ENCODE measurements around the gene SAP25. TPM values are rescaled to one million over a fixed set of nuclear protein-coding genes. Genes with fewer than 3 reads are reported as not detected.

SAP25 gene
- total RNA-seq, 2 donors from 2014 or later = 5.8 to 6.3 TPM

DNA sequence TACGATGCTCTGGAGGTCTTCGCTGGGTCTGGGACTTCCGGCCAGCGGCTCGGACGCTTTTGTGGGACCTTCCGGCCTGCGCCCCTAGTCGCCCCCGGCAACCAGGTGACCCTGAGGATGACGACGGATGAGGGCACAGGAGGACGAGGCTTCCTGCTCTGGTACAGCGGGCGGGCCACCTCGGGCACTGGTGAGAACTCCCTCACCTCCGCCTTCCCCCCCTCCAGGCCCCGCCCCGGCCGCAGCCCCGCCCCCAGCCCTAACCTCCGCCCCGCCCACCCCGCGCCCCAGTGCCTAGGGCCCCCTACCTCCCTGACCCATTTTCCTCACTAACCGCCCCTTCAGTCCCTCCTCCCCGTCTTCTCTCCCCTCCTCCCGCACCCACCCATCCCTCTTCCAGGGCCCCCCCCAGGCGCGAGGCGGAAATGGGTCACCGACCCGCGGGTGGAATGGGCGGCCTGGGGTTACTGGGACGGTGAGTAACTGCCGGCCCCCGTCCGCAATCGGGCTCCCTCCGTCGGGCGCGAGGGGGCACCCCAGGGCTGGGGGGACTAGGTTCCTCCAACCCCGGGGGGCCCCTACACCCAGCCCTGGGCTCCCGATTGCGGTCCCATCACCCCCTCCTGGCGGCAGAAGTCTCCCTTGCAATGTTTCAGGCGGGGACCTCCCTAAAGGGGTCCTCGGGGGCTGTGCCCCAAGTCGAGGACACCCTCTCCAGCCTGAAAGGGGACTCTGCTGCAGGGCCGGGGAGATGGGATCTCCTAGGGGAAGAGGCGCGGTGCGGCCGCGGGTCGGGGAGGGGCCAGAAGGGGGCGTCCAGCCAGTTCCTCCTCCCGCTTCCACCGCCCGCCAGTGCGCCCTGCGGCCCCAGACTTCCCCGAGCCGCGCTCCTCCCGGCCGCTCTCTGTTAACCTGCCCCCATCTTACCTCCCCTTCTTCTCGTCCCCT is 30.6 kb upstream of the SAP25 start:
- peak overlapping the region; percentile 78 for H3K4me3 ChIP-seq (ENCODE audit: low read length)
- WGBS, 2 experiments (ENCODE audit: insufficient coverage in 1 of 2, insufficient read length in 1 of 2) = 1 to 2% methylated on average over 12 to 61 of the region's 70 CpGs
- Mint-ChIP-seq H3K9me3 (no peaks in the 10 kb centered on the region), H3K27me3 (ENCODE audit: insufficient read depth) (peaks cover 31% of the 10 kb centered on the region), H3K36me3 (ENCODE audit: low read depth) (no peaks in the 10 kb centered on the region), H3K27ac (peak overlapping the region; percentile 84), H3K4me1 (peaks cover 19% of the 10 kb centered on the region), H3K4me3 (peak overlapping the region; percentile 62)
- no peak overlapping the region for H3K9ac ChIP-seq (ENCODE audit: extremely low read depth, low read length, poor library complexity, severe bottlenecking)
- DNase-seq = peak; percentile 93
- H3K4me1 ChIP-seq (ENCODE audit: control insufficient read depth, insufficient read depth, low read length) = peaks cover 5% of the 10 kb centered on the region
- no peaks in the 10 kb centered on the region for H3K36me3 ChIP-seq (ENCODE audit: control insufficient read depth, insufficient read depth, low read length)
- no peaks in the 10 kb centered on the region for H3K9me3 ChIP-seq (ENCODE audit: control insufficient read depth, low read length)
- H3K27me3 ChIP-seq (ENCODE audit: control insufficient read depth, insufficient read depth, low read length, poor library complexity, severe bottlenecking) = peaks cover 18% of the 10 kb centered on the region
- no peak overlapping the region for H3K27ac ChIP-seq (ENCODE audit: low read depth, low read length)
- TF ChIP-seq, protein P1, sequence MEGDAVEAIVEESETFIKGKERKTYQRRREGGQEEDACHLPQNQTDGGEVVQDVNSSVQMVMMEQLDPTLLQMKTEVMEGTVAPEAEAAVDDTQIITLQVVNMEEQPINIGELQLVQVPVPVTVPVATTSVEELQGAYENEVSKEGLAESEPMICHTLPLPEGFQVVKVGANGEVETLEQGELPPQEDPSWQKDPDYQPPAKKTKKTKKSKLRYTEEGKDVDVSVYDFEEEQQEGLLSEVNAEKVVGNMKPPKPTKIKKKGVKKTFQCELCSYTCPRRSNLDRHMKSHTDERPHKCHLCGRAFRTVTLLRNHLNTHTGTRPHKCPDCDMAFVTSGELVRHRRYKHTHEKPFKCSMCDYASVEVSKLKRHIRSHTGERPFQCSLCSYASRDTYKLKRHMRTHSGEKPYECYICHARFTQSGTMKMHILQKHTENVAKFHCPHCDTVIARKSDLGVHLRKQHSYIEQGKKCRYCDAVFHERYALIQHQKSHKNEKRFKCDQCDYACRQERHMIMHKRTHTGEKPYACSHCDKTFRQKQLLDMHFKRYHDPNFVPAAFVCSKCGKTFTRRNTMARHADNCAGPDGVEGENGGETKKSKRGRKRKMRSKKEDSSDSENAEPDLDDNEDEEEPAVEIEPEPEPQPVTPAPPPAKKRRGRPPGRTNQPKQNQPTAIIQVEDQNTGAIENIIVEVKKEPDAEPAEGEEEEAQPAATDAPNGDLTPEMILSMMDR (conservative IDR thresholded peaks at IDR 0.05) = peak; percentile 66

DNA sequence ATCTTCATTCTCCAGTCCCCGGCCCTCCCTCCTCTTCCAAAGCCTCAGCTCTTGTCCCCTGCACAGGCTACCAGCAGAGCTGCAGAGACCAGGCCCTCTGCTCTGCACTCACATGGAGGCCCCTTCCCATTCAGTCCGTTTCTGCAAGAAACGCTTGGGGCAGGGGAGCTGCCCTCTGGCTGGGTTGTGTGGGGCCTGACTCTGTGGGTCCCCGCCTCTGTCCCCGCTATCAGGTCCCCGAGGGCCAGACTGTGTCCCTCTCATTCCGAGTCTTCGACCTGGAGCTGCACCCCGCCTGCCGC is 30.0 kb upstream of the SAP25 start:
- Histone ChIP-seq H3K27me3 (ENCODE audit: control insufficient read depth, insufficient read depth, low read length, poor library complexity, severe bottlenecking) (peaks cover 18% of the 10 kb centered on the region), H3K4me3 (ENCODE audit: low read length) (peak overlapping the region; percentile 70), H3K36me3 (ENCODE audit: control insufficient read depth, insufficient read depth, low read length) (no peaks in the 10 kb centered on the region), H3K9ac (ENCODE audit: extremely low read depth, low read length, poor library complexity, severe bottlenecking) (no peak overlapping the region), H3K27ac (ENCODE audit: low read depth, low read length) (no peak overlapping the region), H3K4me1 (ENCODE audit: control insufficient read depth, insufficient read depth, low read length) (peaks cover 5% of the 10 kb centered on the region), H3K9me3 (ENCODE audit: control insufficient read depth, low read length) (no peaks in the 10 kb centered on the region)
- no peaks in the 10 kb centered on the region for H3K36me3 Mint-ChIP-seq (ENCODE audit: low read depth)
- DNase-seq = no peak
- peak overlapping the region; percentile 62 for H3K4me3 Mint-ChIP-seq
- H3K4me1 Mint-ChIP-seq = peaks cover 19% of the 10 kb centered on the region
- H3K27me3 Mint-ChIP-seq (ENCODE audit: insufficient read depth) = peaks cover 31% of the 10 kb centered on the region
- TF ChIP-seq, protein P1 (conservative IDR thresholded peaks at IDR 0.05) = no peak
- H3K9me3 Mint-ChIP-seq = no peaks in the 10 kb centered on the region
- 21% methylated on average over 4 to 10 of the region's 10 CpGs for WGBS, 2 experiments (ENCODE audit: insufficient coverage in 1 of 2, insufficient read length in 1 of 2)
- H3K27ac Mint-ChIP-seq = peak overlapping the region; percentile 84

DNA sequence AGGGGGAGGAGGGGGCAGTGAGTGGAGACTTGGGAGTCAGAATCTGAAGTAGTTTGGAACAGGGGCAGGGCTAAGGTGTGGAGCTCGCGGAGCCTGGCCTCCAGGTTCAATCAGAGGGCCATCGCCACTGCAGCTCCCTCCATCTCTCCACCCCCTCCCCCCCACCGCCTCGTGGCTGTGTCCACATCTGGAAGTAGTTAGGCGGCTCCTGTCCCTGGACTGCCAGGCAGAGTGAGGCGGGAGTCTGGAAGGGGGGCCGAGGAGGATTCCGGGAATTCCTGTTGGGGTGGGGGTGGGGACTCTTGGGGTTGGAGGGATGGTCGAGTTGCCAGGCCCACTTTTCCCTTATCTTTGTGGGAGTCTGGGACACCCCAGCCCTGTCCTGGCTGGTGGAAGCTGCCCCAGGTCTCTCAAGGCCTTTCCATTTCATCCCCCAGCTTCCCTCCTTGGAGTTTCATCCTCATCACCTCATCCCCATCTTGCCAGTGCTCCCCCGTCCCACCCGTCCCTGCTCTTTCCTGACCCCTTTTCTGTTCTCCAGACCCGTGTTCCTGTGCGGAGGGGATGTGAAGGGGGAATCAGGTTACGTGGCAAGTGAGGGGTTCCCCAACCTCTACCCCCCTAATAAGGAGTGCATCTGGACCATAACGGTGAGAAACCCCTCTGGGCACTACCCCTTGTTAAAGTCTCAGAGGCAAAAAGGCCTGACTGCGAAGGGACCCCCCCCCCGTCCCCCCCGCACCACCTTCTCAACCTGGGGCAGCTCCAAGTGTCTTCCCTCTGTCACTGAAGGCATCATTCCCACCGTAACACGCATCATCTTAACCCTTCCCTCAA is 29.4 kb upstream of the SAP25 start:
- H3K9me3 ChIP-seq (ENCODE audit: control insufficient read depth, low read length) = no peaks in the 10 kb centered on the region
- Mint-ChIP-seq H3K4me3 (peak overlapping the region; percentile 62), H3K9me3 (no peaks in the 10 kb centered on the region), H3K4me1 (peaks cover 19% of the 10 kb centered on the region), H3K27me3 (ENCODE audit: insufficient read depth) (peaks cover 31% of the 10 kb centered on the region), H3K27ac (no peak overlapping the region), H3K36me3 (ENCODE audit: low read depth) (no peaks in the 10 kb centered on the region)
- TF ChIP-seq, protein P1 (conservative IDR thresholded peaks at IDR 0.05) = no peak
- peaks cover 18% of the 10 kb centered on the region for H3K27me3 ChIP-seq (ENCODE audit: control insufficient read depth, insufficient read depth, low read length, poor library complexity, severe bottlenecking)
- H3K9ac ChIP-seq (ENCODE audit: extremely low read depth, low read length, poor library complexity, severe bottlenecking) = no peak overlapping the region
- peak overlapping the region; percentile 70 for H3K4me3 ChIP-seq (ENCODE audit: low read length)
- H3K27ac ChIP-seq (ENCODE audit: low read depth, low read length) = no peak overlapping the region
- peaks cover 5% of the 10 kb centered on the region for H3K4me1 ChIP-seq (ENCODE audit: control insufficient read depth, insufficient read depth, low read length)
- no peaks in the 10 kb centered on the region for H3K36me3 ChIP-seq (ENCODE audit: control insufficient read depth, insufficient read depth, low read length)
- WGBS, 2 experiments (ENCODE audit: insufficient coverage in 1 of 2, insufficient read length in 1 of 2) = 13 to 58% methylated on average over 3 to 19 of the region's 21 CpGs
- DNase-seq = peak; percentile 90

Measured in endodermal cell (in vitro differentiated cells).